HG03097 (cell line): ENCODE measurements around the gene TRMT1.
A peak's percentile ranks its signal among the peaks of the same experiment; 100 is the strongest.
"Not testable (repeated sequence)": the region's sequence is repeated elsewhere in the genome, so short reads cannot be mapped to it uniquely, and the experiment has no call there.

Experiments used
- ATAC-seq: cut with Tn5 transposase; IDR thresholded peaks from one replicate; pipeline ENCODE4 v1.9.1; 2021; ENCODE audit not compliant: unreplicated experiment, low FRiP score

TRMT1 gene

GRCh38 chr19:13150931-13151604 lies 34.5 kb upstream of the TRMT1 start:
- no peak for ATAC-seq

GRCh38 chr19:13150187-13150930 lies 33.8 kb upstream of the TRMT1 start, which contains the start of the genes IER2 and STX10:
TSS of gene IER2 (plus strand) at chr19:13150411. CDS start at chr19:13153187, 2,776 bp downstream.
TSS of gene STX10 (minus strand) at chr19:13150375. CDS start at chr19:13150173, 202 bp downstream.
- ATAC-seq, result peak; percentile 39

- peak; percentile 0 for ATAC-seq
These were observed 33.2 kb upstream of the TRMT1 start for GRCh38 chr19:13149628-13150186.

GRCh38 chr19:13149173-13149627 lies 32.7 kb upstream of the TRMT1 start:
- ATAC-seq, result not testable (repeated sequence)

- no peak for ATAC-seq
These were observed 30.4 kb upstream of the TRMT1 start for GRCh38 chr19:13146763-13147563.

GRCh38 chr19:13139633-13140311 lies 23.2 kb upstream of the TRMT1 start:
- ATAC-seq, result no peak

GRCh38 chr19:13138916-13139198 lies 22.3 kb upstream of the TRMT1 start:
- no peak for ATAC-seq

- no peak for ATAC-seq
These were observed 21.8 kb upstream of the TRMT1 start for GRCh38 chr19:13138171-13138915.

GRCh38 chr19:13137290-13137794 lies 20.8 kb upstream of the TRMT1 start:
- ATAC-seq, result no peak

GRCh38 chr19:13135068-13136062 lies 18.8 kb upstream of the TRMT1 start:
- no peak for ATAC-seq

- no peak for ATAC-seq
These were observed 18.1 kb upstream of the TRMT1 start for GRCh38 chr19:13134626-13135025.

GRCh38 chr19:13133241-13133870 lies 16.8 kb upstream of the TRMT1 start:
- no peak for ATAC-seq

- ATAC-seq, result no peak
These were observed 16.1 kb upstream of the TRMT1 start for GRCh38 chr19:13132471-13133180.

GRCh38 chr19:13130886-13131490 lies 14.4 kb upstream of the TRMT1 start:
- no peak for ATAC-seq

GRCh38 chr19:13129384-13129783 lies 12.8 kb upstream of the TRMT1 start:
- ATAC-seq, result no peak

GRCh38 chr19:13128583-13128982 lies 12.0 kb upstream of the TRMT1 start:
- no peak for ATAC-seq
